Panc1 (cell line): ENCODE measurements around the gene OTULIN. TPM values are rescaled to one million over a fixed set of nuclear protein-coding genes. Genes with fewer than 3 reads are reported as not detected.

Experiments used
- ATAC-seq: fragments of 200-7000 bp; cut with Tn5 transposase; 2 replicates; pipeline ENCODE4 v1.9.1; 2020; ENCODE audit warnings: mild to moderate bottlenecking, moderate library complexity
- BruUV-seq: library from RNA; stranded (reverse); fragments of 400-500 nt; replicated peaks from 2 replicates; lab custom pipeline; 2021; lab: Mats Ljungman, UMichigan
- CTCF ChIA-PET: fragments of 300-600 bp; sonication (Branson Sonifier 250); formaldehyde crosslinking; loops from one replicate; lab custom pipeline; 2022; ENCODE audit warnings: antibody characterized with exemption; lab: Charles Lee
- POLR2A ChIA-PET: fragments of 300-600 bp; sonication (Branson Sonifier 250); formaldehyde crosslinking; loops from one replicate; lab custom pipeline; 2022; ENCODE audit warnings: antibody characterized with exemption; lab: Charles Lee
- DNase-seq: peaks from one replicate; pipeline ENCODE4 v3.0.0-alpha.2; 2010; ENCODE audit warnings: low read depth, low spot score
- H3K27ac ChIP-seq: 2 replicates; pipeline ENCODE4 v1.5.1; 2011; ENCODE audit warnings: mild to moderate bottlenecking, low read length, inconsistent platforms
- H3K27me3 ChIP-seq: fragments of 200-500 bp; sonication (Bioruptor generic); 2 replicates; pipeline ENCODE4 v1.6.0; 2014; ENCODE audit warnings: low read length, inconsistent platforms; ENCODE audit not compliant: control insufficient read depth, insufficient read depth
- H3K36me3 ChIP-seq: fragments of 200-500 bp; sonication (Bioruptor generic); 2 replicates; pipeline ENCODE4 v1.5.1; 2014; ENCODE audit warnings: inconsistent platforms, mild to moderate bottlenecking, low read length, moderate library complexity; ENCODE audit not compliant: control insufficient read depth, insufficient read depth
- H3K4me1 ChIP-seq: 2 replicates; pipeline ENCODE4 v1.5.1; 2011; ENCODE audit warnings: inconsistent platforms, mild to moderate bottlenecking, low read length, moderate library complexity; ENCODE audit not compliant: control insufficient read depth, insufficient read depth
- H3K4me3 ChIP-seq, 2 experiments: 2 replicates each; pipeline ENCODE4 v1.5.1; 2011 to 2012; ENCODE audit warnings: low read depth in 2 of 2, low read length in 2 of 2, mild to moderate bottlenecking in 2 of 2, inconsistent platforms in 1 of 2, moderate library complexity in 1 of 2
- H3K9me3 ChIP-seq: fragments of 200-500 bp; sonication (Bioruptor generic); 2 replicates; pipeline ENCODE4 v1.5.1; 2014; ENCODE audit warnings: low read depth, mild to moderate bottlenecking, inconsistent platforms, low read length, moderate library complexity; ENCODE audit not compliant: control insufficient read depth, insufficient read depth
- POLR2AphosphoS5 ChIP-seq: IDR thresholded peaks from 2 replicates; pipeline ENCODE4 v1.6.1; 2012; ENCODE audit warnings: mild to moderate bottlenecking, low read depth, low read length, moderate library complexity
- SIN3A ChIP-seq: IDR thresholded peaks from 2 replicates; pipeline ENCODE4 v1.6.1; 2012; ENCODE audit warnings: low read depth, mild to moderate bottlenecking, low read length, moderate library complexity, borderline replicate concordance; ENCODE audit not compliant: insufficient read depth
- TCF7L2 ChIP-seq: IDR thresholded peaks from 2 replicates; pipeline ENCODE4 v1.6.1; 2011; ENCODE audit warnings: mild to moderate bottlenecking, low read depth, low read length, inconsistent platforms
- in situ Hi-C: cut with HindIII; loops from 2 replicates; pipeline ENCODE4 v1.10.0; 2016; ENCODE audit warnings: low sequenced_read_pairs, low pct_unique_long_range_greater_than_20kb
- intact Hi-C: fragments of 100-400 bp; cut with micrococcal nuclease; formaldehyde crosslinking; loops from one replicate; pipeline ENCODE4 v1.10.0; 2022; ENCODE audit not compliant: unreplicated experiment
- total RNA-seq: library from RNA; stranded (reverse); gene quantifications from one replicate; pipeline ENCODE4 v1.2.1, GENCODE V29; 2021; ENCODE audit not compliant: unreplicated experiment
- TF ChIP-seq, protein P1 (sequence below): fragments of 450-650 bp; IDR thresholded peaks from 2 replicates; pipeline ENCODE4 v1.5.1; 2017; ENCODE audit warnings: mild to moderate bottlenecking
- TF ChIP-seq, protein P2 (sequence below), 2 experiments: IDR thresholded peaks; 2 replicates each; pipeline ENCODE4 v1.6.1; 2011 to 2012; ENCODE audit warnings: low read depth in 2 of 2, control low read depth in 1 of 2, low read length in 1 of 2, mild to moderate bottlenecking in 1 of 2, moderate library complexity in 1 of 2; ENCODE audit not compliant: insufficient read depth in 1 of 2

The OTULIN gene
- total RNA-seq, 1 experiment from 2014 or later: 40.1 TPM

DNA sequence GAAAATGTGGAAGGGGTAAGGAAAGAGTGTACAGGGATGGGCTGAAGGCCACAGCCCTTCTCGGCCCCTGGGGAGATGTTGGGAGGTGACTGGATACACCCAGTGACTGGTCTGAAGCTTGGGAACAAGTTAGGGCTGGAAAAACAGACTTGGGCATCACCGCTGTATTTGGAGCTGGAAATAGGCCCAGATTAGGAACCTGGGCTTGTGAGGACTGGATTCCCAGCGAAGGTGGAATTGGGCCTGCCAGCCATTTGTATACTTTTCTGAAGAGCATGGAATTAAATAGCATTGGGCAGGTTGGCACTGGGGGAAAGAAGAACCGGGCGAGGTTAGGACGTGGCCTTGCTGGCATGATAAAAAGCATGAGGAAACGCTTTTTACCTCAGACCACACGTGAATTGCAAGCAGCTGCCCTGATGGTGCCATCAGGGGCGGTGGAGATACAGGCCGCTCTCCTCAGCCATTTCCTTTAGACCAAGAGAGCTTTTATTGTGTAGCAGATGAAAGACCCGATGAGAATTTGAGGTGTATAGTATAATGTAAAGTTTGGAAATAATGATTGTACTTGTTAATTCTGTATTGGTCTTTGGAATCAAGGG lies 37.8 kb downstream of the OTULIN start:
- DNase-seq (no peak), ATAC-seq (no peak)
- no TSS peak for BruUV-seq
- Histone ChIP-seq H3K4me1 (no peaks in the 10 kb centered on the region), H3K36me3 (peaks cover 6% of the 10 kb centered on the region), H3K4me3 (no peak overlapping the region), H3K27me3 (no peaks in the 10 kb centered on the region), H3K9me3 (no peaks in the 10 kb centered on the region), H3K27ac (no peak overlapping the region)
- intact Hi-C loops: no loop called here
- in situ Hi-C loops: no loop called here
- CTCF ChIA-PET: no interaction called here
- TF ChIP-seq TCF7L2 (no peak), POLR2AphosphoS5 (no peak), SIN3A (no peak)
- TF ChIP-seq, protein P1, sequence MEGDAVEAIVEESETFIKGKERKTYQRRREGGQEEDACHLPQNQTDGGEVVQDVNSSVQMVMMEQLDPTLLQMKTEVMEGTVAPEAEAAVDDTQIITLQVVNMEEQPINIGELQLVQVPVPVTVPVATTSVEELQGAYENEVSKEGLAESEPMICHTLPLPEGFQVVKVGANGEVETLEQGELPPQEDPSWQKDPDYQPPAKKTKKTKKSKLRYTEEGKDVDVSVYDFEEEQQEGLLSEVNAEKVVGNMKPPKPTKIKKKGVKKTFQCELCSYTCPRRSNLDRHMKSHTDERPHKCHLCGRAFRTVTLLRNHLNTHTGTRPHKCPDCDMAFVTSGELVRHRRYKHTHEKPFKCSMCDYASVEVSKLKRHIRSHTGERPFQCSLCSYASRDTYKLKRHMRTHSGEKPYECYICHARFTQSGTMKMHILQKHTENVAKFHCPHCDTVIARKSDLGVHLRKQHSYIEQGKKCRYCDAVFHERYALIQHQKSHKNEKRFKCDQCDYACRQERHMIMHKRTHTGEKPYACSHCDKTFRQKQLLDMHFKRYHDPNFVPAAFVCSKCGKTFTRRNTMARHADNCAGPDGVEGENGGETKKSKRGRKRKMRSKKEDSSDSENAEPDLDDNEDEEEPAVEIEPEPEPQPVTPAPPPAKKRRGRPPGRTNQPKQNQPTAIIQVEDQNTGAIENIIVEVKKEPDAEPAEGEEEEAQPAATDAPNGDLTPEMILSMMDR: no peak
- TF ChIP-seq, protein P2, sequence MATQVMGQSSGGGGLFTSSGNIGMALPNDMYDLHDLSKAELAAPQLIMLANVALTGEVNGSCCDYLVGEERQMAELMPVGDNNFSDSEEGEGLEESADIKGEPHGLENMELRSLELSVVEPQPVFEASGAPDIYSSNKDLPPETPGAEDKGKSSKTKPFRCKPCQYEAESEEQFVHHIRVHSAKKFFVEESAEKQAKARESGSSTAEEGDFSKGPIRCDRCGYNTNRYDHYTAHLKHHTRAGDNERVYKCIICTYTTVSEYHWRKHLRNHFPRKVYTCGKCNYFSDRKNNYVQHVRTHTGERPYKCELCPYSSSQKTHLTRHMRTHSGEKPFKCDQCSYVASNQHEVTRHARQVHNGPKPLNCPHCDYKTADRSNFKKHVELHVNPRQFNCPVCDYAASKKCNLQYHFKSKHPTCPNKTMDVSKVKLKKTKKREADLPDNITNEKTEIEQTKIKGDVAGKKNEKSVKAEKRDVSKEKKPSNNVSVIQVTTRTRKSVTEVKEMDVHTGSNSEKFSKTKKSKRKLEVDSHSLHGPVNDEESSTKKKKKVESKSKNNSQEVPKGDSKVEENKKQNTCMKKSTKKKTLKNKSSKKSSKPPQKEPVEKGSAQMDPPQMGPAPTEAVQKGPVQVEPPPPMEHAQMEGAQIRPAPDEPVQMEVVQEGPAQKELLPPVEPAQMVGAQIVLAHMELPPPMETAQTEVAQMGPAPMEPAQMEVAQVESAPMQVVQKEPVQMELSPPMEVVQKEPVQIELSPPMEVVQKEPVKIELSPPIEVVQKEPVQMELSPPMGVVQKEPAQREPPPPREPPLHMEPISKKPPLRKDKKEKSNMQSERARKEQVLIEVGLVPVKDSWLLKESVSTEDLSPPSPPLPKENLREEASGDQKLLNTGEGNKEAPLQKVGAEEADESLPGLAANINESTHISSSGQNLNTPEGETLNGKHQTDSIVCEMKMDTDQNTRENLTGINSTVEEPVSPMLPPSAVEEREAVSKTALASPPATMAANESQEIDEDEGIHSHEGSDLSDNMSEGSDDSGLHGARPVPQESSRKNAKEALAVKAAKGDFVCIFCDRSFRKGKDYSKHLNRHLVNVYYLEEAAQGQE (IDR thresholded peaks at IDR 0.05; ENCODE audit: insufficient read depth in 1 of 2, low read depth in 2 of 2, low read length in 1 of 2): no peak
- POLR2A ChIA-PET: no interaction called here

DNA sequence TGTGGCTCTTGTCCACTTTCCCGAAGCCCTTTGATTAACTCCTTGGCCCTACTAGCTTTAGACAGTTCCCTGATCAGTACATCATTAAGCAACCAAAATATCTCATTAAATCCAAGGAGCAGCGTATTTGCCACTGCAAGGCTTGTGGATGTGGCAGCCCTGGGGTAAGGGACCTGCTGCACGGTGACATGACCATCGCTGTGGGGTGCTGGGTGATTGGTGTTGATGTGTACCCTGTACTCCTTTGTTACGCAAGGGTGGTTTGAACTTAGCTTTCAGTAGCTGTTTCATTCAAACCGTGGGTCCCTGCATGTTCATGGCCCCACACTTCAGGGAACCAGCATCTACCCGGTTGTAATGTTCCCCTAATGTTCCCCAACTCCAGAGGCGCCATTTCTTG lies 41.0 kb downstream of the OTULIN start:
- no TSS peak for BruUV-seq
- ATAC-seq: no peak
- POLR2A ChIA-PET: interaction anchor here (0.6 kb wide), 1 partner anchor 1117 kb away, joined by 4 read pairs; no protein-coding TSS in a partner anchor
- no peaks in the 10 kb centered on the region for H3K27me3 ChIP-seq
- in situ Hi-C loops: no loop called here
- peaks cover 7% of the 10 kb centered on the region for H3K36me3 ChIP-seq
- no peak overlapping the region for H3K4me3 ChIP-seq
- H3K4me1 ChIP-seq: no peaks in the 10 kb centered on the region
- no peak for DNase-seq
- H3K9me3 ChIP-seq: no peaks in the 10 kb centered on the region
- intact Hi-C loops: no loop called here
- TF ChIP-seq TCF7L2 (no peak), POLR2AphosphoS5 (no peak), SIN3A (no peak)
- TF ChIP-seq, protein P1: no peak
- TF ChIP-seq, protein P2 (IDR thresholded peaks at IDR 0.05; ENCODE audit: insufficient read depth in 1 of 2, low read depth in 2 of 2, low read length in 1 of 2): no peak
- CTCF ChIA-PET: no interaction called here
- no peak overlapping the region for H3K27ac ChIP-seq
